RCC 7860 (cell line): ENCODE measurements around the gene POU2F1.
"Not testable (repeated sequence)": the region's sequence is repeated elsewhere in the genome, so short reads cannot be mapped to it uniquely, and the experiment has no call there.

Experiments used
- DNase-seq: peaks from one replicate; pipeline ENCODE4 v3.0.0-alpha.2; 2015; ENCODE audit warnings: low spot score
- FAIRE-seq: peaks from 2 replicates; lab custom pipeline; 2012; peaks lifted over from hg19 to GRCh38; lab: Jason Lieb, UNC

POU2F1 gene

DNA sequence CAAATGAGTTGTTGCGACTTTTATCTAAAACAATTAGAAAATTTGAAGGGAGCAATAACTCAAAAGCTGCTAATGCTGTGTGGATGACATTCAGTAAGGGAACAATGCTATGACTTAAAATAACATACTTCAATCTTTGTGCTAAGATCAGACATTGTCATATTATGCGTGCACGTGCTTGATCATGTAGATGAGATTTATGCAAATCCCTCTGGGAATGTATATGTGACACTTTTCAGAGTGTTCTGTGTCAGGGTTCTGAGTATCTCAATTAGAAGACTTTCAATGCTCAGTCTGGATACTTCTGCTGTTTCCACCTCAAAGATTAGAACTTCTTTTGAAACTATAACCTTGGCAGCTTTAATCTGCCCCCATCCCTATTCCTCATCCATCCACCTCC, 18.6 kb upstream of the POU2F1 start:
- no peak for DNase-seq
- no peak for FAIRE-seq

DNA sequence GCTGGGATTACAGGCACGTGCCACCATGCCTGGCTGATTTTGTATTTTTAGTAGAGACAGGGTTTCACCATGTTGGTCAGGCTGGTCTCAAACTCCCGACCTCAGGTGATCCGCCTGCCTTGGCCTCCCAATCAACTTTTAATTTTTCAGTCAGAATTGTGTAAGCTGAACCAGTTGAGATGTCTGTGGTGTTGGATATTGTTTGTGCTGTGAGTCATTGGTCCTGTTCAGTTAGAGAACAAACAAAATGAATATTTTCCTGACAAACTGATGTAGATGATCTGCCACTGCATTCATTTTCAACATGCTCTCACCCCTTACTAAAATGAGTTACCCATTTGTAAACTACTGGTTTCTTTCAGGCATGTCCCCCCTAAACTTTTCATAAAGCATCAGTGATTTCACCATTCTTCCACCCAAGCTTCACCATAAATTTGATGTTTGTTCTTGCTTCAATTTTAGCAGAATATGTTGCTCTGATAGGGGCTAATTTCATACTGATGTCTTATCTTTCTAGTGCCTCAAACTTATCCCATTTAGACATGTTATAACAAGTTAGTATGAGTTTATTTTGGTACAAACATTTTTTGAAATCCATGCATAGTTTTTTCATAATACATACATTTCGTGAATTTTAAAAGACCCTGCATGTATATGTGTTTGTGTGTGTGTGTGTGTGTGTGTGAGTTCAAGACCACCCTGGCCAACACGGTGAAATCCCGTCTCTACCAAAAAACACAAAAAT, 15.2 kb upstream of the POU2F1 start:
- DNase-seq, FAIRE-seq: not testable (repeated sequence)

DNA sequence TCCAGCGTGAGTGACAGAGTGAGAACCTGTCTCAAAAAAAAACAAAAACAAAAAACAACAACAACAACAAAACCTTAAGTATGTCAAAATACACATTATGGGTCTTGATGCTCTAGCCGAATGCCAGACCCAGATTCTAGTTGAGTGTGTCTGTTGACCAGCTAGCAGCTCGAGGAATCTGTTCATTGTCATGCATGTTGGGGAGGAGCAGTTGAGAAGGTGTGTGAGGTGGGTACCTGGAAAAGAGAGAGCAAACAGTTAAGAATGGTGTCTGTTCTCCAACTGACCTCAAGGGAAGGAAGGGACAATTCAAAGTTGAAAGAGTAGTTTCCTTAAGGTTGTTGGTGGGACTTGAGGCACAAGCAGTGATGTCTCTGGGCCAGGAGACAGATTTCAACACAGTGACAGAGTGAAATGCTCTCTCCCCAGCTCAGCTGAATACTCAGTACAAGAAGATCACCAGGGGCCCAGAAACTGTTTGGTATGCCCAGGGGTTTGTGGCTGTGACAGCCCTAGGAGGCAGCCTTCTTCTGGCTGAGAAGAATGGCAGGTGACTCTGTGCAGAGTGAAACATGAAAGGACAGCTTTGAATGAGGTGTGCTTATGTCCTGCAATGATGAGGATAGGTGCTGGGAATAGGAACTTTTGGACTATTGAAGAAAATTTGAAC, 14.4 kb upstream of the POU2F1 start:
- DNase-seq (no peak), FAIRE-seq (no peak)

DNA sequence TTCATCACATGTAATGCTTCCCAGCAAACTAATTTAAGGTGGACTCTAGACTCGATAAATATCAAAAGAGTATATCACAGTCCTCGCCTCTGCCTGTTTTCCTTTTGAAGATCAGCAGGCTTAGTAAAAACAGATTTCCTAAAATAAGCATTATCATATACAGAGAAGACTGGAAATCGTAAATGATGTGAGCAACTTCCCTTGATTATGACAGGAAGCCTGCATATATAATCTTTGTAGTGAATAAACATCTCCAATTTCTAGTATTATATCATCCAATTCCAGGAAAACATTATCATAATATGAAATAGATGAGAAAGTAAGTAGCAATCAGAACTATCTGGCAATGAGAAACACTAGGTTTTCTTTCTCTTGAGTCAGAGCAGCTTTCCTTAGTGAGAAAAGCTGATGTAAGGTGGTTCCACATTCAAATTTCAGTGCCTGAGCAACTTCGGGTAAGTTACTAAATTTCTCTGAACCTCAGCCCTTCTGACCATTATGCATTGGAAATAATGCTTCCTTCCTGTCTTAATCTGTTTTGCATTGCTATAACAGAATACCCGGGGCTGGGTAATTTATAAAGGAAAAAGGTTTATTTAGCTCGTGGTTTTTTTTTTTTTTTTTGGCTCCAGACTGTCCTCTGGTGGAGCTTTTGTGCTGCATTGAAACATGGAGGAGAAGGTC, 12.6 kb upstream of the POU2F1 start:
- no peak for DNase-seq
- no peak for FAIRE-seq

DNA sequence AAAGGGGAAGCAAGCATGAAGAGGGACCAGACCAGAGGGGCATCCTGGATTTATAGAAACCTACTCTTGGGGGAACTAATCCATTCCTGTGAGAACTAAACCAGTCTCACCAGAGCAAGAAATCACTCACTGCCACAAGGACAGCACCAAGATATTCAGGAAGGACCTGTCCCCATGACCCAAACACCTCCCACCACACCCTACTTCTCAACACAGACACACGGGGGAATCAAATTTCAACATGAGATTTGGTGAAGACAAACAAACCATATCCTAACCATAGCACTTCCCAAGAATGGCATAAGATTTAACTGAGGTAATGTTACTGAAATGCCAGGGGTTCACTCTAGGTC, 12.1 kb upstream of the POU2F1 start:
- no peak for FAIRE-seq

DNA sequence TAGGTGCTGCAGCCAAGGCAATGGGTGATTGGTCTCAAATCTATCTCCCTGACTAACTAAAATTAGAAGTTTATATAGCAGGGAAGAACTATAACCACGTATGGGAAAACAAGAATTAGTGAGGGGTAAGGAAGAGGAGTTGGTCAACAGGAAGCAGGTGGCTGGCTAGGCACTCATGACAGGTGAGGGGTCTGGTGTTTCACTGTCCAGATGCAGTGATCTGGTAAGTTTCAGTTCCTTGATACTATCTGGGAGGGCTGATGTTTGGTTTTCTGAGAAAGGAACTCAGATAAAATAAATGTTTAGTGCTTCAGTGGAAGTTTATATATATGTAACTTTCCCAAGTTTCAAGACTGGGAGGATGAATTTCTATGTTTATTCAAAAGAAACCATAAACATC, 11.6 kb upstream of the POU2F1 start:
- FAIRE-seq, result no peak
- DNase-seq, result no peak

More for the DNA sequence above, 12.1 kb upstream of the POU2F1 start:
- no peak for DNase-seq

DNA sequence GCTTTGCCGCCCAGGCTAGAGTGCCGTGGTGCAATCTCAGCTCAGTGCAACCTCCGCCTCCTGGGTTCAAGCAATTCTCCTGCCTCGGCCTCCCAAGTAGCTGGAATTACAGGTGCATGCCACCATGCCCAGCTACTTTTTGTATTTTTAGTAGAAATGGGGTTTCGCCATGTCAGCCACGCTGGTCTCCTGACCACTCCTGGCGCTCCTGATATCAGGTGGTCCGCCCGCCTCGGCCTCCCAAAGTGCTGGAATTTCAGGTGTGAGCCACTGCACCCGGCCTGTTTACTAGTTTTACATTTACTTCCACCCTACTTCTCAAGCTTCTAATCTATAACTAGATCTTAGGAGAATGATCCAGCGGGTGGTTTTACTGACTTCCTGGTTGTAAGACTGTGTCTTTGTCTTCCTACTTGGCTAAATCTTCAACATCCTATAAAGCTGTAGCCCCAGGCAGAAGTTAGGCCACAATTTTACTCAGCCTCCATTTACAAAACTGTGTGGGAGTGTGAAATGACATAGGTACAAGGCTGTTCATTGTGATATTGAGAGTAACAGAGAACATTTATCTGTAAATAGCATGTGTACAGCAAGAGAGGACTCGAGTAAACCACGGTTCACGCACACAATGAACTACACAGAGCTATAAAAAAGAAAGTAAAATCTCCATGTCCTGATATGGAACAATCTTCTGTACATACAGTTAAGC, 9.6 kb upstream of the POU2F1 start:
- DNase-seq (no peak), FAIRE-seq (no peak)

DNA sequence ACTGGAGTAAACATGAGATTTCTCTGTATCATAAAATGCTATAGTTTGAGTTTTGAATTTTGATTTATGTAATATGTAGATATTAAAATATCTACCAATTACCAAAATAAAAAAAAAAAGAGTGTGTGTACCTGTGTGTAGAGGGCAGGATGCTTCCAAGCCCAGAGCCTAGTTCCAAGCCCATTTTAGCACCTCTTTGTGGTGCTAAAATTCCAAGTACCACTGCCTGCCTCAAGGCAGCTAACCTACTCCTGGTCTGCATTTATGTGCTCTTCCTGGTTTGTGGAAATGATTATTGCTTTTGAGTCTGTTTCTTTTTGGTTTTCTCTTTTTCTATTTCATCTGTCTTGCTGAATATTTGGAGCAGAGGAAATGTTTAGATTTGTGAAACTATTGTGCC, 8.7 kb upstream of the POU2F1 start:
- DNase-seq (no peak), FAIRE-seq (no peak)

DNA sequence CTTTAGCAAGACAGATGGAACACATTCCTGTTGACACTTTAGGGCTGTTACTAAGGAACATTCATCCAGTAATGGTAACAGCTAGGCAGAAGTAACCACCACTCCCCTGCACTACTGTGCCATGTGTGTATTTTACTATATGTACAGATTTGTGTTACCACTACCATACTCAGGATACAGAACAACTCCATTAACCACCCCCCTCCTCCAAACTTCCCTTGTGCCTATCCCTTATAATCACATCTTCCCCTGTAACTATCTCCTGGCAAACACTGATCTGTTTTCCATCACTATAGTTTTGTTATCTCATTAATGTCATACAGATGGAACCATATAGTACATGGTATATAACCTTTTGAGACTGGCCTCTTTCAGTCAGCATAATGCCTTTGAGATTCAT, 3.9 kb upstream of the POU2F1 start:
- DNase-seq (no peak), FAIRE-seq (no peak)

DNA sequence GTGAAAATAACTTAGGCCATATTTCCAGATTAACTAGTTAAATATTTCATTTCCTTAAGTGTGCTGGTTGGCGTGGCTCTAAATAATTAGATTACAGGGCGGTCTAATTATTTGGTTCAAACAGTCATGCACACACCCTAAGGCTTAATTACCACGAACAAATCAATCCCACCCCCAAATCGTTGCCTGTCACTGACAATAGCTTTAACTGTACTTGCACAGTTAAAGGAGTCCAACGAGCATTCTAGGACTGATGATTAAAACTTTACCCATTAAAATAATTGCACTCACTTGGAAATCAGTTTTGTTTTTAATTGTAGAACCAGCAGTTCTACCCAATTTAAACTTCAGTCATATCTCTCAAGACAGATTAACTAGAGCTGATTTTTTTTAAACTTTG, 1.5 kb upstream of the POU2F1 start:
- DNase-seq, result no peak
- no peak for FAIRE-seq

DNA sequence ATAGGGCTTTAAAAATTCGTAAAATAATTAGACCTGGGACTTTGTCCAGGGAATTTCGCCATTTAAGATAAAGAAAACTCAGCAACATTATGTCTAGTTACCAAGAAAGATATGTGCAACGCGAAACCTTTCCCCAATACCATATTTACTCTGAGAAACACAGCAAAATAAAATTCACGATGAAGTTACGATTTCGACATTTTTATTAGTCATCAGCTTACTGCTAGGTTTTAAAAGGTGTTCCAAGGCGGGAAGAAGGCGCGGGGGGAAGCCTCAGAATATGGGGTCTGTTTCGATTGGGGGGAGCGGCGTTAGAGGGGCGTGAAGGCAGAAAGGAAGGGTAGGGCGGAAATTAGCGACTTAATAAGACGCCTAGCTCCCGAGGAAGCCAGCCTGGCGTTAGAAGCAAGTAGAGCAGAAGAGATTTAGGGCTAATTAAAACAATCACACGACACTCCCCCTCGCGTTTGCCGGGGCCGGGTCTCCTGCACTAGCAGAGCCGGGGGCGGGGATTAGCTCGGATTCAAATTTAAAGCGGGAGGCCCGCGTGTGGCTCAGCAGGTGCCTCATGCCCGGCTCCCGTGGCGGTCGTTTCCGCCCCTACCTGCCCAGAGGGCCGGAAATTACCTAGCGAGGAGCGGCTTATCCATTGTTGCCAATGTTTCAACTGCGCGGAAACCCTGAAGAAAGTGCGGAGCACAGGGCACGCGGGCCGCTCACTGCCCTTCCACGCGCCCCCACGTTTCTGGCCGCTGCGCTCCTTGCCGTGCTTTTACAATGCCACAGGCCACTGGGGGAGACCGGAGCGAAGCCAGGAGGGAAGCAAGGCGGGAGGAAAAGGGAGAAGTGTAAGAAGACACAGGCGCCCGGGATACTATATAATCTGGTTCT, 795 bp upstream of the POU2F1 start:
- FAIRE-seq (no peak), DNase-seq (peak; percentile 53)

DNA sequence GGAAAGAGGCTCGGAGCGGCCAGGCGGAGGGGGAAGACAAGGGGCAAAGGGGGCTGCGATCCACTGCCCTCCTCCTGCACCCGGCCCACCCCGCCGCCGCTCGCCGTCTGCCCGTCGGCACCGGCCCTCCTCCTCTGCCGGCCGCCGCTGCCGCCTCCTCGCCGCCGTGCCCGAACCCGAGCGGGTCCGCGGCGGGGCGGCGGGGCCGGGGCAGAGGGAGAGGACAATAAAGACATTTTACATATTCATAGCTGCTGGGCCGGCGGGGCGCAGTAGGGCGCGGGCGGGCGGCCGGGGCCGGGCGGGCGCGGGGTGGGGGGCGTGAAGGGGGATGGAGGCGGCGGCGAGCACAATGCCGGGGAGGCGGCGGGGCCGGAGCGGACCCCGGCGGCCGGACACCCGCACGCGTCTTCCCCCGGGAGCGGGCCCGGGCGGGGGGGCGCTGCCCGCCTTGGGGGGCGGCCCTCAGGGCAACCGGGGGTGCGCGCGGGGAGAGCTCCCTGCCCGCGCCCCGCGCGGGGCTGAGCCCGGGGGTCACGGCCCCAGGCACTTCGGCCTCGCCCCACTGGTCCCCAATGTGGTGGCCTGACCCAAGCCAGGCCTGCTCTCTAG, 546 bp downstream of the POU2F1 start:
- FAIRE-seq (no peak), DNase-seq (no peak)

DNA sequence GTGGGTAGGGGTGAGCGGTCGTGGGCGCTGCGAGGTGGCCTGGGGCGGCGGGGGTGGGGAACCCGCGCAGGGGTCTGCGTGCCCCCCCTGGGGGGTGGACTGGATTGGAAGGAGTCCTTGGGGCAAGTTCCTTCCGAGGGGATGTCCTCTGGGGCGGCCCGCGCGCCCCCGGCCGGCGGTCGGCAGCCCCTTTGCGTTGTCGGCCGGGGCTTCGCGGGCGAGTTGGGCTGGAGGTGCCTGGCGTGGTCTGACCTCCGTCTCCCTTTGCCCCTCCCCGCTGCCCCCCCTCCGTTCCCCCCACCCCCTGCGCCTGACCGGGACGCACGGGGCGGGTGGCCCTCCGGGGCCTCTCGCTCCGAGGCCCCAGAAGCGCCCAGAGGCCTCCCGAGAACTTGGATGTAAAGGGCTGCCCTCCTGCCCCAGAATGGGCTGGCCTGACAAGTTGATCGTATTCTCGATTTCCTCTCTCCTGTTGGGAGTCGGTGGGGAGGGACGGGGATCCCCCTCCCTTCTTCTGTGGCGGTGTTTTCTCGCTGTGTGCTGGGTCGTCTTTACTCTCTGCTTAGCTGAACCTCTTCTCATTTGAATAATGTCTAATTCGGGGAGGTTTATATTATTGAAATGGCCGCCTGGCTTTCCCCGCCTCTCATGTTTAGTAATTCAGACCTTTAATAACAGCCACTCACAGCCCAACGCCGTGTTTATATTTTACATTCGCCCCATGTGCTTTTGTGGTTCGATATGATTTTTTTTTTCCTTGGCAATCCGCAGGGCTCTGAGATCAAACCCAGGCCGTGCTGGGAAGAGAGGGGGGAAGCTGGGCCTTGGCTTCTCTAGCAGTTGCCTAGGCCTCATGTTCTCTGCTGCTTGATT, 1.3 kb downstream of the POU2F1 start:
- DNase-seq (peak; percentile 34), FAIRE-seq (peak; percentile 66)

DNA sequence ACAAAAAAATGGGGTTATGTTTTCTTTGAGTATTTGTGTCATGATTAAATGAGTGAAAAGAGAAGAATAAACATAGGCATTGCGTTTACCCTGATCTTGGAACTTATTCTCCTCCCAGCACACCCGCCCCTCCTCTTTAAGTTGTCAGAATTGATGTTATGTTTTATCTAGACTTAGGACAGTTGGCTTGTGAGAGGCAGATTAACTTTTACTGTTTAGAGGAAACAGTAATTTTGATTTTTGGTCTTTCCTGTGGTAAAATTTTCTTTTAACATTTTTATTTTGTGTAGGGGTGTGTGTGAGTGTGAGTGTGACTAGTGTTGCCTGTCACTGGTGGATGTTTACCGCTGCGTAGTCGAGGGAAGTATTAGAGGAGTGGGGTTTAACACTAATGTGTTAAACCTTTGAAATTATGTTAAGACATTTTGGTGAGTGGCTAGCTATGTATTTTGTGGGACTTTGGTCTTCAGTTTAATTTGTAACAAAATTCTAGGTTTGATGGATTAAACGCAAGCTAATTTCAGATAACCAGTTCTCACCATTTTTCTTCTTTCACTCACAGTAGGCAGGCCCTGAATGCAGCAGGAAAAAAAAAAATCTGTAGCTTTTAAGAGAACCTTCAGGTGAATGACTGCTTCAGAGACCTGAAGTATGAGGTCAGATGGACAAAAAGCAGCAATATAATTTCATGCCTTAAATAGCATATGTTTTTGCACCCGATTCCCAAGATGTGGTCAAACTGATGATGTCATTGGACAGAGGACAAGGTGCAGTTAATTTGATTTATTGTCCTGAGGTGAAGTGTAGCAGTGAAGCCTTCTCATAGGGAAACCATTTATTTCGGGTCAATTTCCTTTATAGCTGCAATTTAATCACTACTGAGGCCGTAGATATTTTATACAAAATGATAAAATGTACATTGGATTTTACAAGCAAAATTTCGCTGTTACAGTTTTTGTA, 2.7 kb downstream of the POU2F1 start:
- DNase-seq (peak; percentile 47), FAIRE-seq (peak; percentile 49)

DNA sequence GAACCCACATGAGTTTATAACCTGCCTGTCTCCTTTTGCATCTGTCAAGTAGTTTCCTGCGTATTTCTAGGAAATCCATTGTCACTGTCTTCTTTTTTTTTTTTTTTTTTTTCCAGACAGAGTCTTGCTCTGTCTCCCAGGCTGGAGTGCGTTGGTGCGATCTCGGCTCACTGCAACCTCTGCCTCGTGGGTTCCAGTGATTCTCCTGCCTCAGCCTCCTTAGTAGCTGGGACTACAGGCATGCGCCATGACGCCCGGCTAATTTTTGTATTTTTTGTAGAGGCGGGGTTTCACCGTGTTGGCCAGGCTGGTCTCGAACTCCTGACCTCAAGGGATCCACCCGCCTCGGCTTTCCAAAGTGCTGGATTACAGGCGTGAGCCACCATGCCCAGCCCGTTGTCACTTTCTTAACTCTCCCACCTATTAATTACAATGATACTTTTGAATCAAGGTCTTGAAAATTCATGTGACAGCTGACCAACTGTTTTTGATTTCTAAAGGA, 4.1 kb downstream of the POU2F1 start:
- not testable (repeated sequence) for DNase-seq, FAIRE-seq

DNA sequence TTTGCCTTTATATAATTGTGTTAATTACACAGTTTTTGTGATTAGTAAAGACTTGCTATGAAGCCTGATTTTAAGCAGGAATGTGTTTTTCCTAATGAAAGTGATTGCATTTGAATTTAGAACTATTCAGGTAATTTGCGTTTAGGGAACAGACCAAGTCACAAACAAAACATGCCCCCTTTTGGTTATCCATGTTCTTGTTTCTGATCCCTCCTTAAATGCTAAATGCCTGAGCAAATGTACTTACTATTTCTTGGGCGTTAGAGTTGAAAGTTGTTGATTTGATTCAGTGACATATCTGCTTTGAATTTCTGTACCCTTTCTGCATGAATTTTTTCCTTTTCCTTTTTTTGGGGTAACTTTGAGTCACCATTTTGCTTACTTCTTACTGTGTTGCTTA, 5.2 kb downstream of the POU2F1 start:
- FAIRE-seq, result no peak
- DNase-seq, result no peak

DNA sequence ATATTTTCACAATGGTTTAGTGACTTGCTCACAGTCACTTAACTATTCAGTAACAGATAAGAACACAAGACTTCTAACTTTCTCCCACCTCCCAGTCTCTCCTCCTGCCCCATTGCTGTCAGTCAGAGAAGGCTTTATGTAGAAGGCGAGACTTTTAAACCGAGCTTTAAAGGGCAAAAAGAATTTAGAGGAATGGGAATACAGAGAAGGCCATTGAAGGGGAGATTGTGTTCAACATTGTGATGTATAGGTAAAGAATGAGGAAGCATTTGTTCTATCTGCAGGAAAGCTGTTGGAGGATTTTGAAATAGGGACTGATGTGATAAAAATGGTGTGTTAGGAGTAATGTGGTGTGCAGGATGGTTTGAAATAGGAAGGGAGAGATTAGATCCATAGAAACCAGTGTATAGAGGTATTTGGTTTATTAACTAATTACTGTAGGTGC, 7.3 kb downstream of the POU2F1 start:
- DNase-seq (no peak), FAIRE-seq (no peak)
